ENCODE results near the gene CCDC195. TPM values are rescaled to one million over a fixed set of nuclear protein-coding genes. Genes with fewer than 3 reads are reported as not detected.

The CCDC195 gene
- total and polyA plus RNA-seq, 9 donors: not detected

GRCh38 chr2:224691563-224691962, 24.6 kb downstream of the CCDC195 start:
- H3K36me3 ChIP-seq: no peaks in the 10 kb centered on the region
- H3K27ac ChIP-seq: no peak overlapping the region
- no peak overlapping the region for H3K4me3 ChIP-seq
- TF ChIP-seq, protein P1, sequence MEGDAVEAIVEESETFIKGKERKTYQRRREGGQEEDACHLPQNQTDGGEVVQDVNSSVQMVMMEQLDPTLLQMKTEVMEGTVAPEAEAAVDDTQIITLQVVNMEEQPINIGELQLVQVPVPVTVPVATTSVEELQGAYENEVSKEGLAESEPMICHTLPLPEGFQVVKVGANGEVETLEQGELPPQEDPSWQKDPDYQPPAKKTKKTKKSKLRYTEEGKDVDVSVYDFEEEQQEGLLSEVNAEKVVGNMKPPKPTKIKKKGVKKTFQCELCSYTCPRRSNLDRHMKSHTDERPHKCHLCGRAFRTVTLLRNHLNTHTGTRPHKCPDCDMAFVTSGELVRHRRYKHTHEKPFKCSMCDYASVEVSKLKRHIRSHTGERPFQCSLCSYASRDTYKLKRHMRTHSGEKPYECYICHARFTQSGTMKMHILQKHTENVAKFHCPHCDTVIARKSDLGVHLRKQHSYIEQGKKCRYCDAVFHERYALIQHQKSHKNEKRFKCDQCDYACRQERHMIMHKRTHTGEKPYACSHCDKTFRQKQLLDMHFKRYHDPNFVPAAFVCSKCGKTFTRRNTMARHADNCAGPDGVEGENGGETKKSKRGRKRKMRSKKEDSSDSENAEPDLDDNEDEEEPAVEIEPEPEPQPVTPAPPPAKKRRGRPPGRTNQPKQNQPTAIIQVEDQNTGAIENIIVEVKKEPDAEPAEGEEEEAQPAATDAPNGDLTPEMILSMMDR (IDR thresholded peaks at IDR 0.05): no peak
- TF ChIP-seq EP300 (IDR thresholded peaks at IDR 0.05): no peak
- no peak for TF ChIP-seq POLR2A (IDR thresholded peaks at IDR 0.05)
- no peaks in the 10 kb centered on the region for H3K4me1 ChIP-seq (ENCODE audit: insufficient read depth)
- 6 to 23% (median 14%) methylated on average over 2 of the region's 2 CpGs for WGBS, 3 donors
- no peak for DNase-seq
- no peaks in the 10 kb centered on the region for H3K9me3 ChIP-seq
- intact Hi-C loops (cut with DNase I): no loop called here
- no peaks in the 10 kb centered on the region for H3K27me3 ChIP-seq

DNA sequence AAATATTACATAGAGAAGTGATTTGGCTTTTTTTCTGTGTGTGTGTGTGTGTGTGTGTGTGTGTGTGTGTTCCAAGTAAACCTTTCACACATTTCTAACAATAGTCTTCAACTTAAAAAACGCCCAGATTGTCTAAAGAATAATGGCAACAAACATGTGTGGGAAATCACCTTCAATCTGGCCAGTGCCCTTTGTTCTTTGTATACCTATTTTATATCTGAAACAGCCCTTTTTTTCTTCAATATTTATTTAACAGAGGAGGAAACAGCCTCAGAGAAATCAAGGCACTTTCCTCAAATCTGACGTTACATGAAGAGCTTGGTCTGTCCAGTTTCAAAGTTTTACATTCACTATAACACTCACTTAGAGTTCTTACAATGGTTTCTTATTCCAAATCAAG, 25.3 kb downstream of the CCDC195 start:
- no peaks in the 10 kb centered on the region for H3K4me1 ChIP-seq (ENCODE audit: insufficient read depth)
- TF ChIP-seq POLR2A (IDR thresholded peaks at IDR 0.05): no peak
- TF ChIP-seq EP300 (IDR thresholded peaks at IDR 0.05): no peak
- TF ChIP-seq, protein P1 (IDR thresholded peaks at IDR 0.05): no peak
- WGBS, 3 donors: 53 to 73% (median 70%) methylated on average over 2 of the region's 2 CpGs
- H3K27ac ChIP-seq: no peak overlapping the region
- intact Hi-C loops (cut with DNase I): no loop called here
- no peaks in the 10 kb centered on the region for H3K9me3 ChIP-seq
- no peaks in the 10 kb centered on the region for H3K36me3 ChIP-seq
- DNase-seq: no peak
- no peak overlapping the region for H3K4me3 ChIP-seq
- H3K27me3 ChIP-seq: no peaks in the 10 kb centered on the region

DNA sequence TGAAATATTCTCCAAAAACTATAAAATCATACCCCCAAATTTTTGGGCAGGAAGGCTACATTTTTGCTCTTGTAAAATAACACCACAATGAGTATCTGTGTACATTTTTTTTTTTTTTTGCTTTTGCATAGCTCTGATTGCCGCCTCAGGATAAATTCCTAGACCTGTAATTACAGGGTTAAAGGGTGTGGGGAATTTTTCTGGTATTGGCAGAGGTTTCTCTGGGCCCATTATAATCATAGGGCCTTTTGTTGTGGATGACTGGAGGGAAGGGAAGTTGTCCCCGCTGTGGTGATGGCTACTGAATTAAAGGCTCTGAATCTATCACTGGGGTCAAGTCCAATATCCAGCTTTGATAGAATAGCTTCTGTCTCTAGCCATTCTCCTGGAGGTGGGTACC, 26.6 kb downstream of the CCDC195 start:
- Histone ChIP-seq H3K36me3 (no peaks in the 10 kb centered on the region), H3K4me3 (no peak overlapping the region), H3K4me1 (ENCODE audit: insufficient read depth) (no peaks in the 10 kb centered on the region), H3K9me3 (no peaks in the 10 kb centered on the region), H3K27me3 (no peaks in the 10 kb centered on the region), H3K27ac (no peak overlapping the region)
- intact Hi-C loops (cut with DNase I): no loop called here
- no peak for DNase-seq
- TF ChIP-seq, protein P1 (IDR thresholded peaks at IDR 0.05): no peak
- TF ChIP-seq EP300 (IDR thresholded peaks at IDR 0.05): no peak
- WGBS, 3 donors: 79 to 84% (median 81%) methylated on average over 2 of the region's 2 CpGs

GRCh38 chr2:224688997-224689396, 27.2 kb downstream of the CCDC195 start:
- no peak overlapping the region for H3K27ac ChIP-seq
- H3K27me3 ChIP-seq: no peaks in the 10 kb centered on the region
- H3K9me3 ChIP-seq: no peaks in the 10 kb centered on the region
- DNase-seq: no peak
- no peaks in the 10 kb centered on the region for H3K36me3 ChIP-seq
- intact Hi-C loops (cut with DNase I): no loop called here
- no peaks in the 10 kb centered on the region for H3K4me1 ChIP-seq (ENCODE audit: insufficient read depth)
- no peak overlapping the region for H3K4me3 ChIP-seq
- no peak for TF ChIP-seq POLR2A (IDR thresholded peaks at IDR 0.05)
- TF ChIP-seq EP300 (IDR thresholded peaks at IDR 0.05): no peak
- TF ChIP-seq, protein P1 (IDR thresholded peaks at IDR 0.05): no peak
- 87 to 93% (median 91%) methylated on average over 2 of the region's 2 CpGs for WGBS, 3 donors

DNA sequence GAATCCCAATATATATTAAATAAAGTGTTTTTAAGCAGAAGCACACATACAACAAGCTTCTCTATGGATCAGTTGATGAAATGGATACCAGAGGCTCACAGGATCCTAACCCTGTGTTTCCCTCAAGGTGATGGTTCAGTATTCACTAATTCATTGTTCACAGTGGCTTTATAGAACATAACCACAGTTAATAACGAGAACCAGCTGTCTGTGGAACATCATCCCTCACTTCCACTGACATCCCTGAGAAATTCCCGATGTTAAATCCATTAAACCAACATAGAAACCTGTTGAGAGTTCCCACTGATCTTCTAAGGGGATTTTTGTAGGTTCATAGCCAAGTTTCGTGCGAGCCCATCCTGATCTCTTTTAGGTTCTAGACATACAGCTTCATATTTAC, 29.0 kb downstream of the CCDC195 start:
- no peak for DNase-seq
- 82 to 89% (median 85%) methylated on average over 4 of the region's 4 CpGs for WGBS, 3 donors
- intact Hi-C loops (cut with DNase I): no loop called here
- Histone ChIP-seq H3K4me3 (no peak overlapping the region), H3K27me3 (no peaks in the 10 kb centered on the region), H3K27ac (no peak overlapping the region), H3K9me3 (no peaks in the 10 kb centered on the region), H3K4me1 (ENCODE audit: insufficient read depth) (no peaks in the 10 kb centered on the region), H3K36me3 (no peaks in the 10 kb centered on the region)
- TF ChIP-seq, protein P1 (IDR thresholded peaks at IDR 0.05): no peak
- no peak for TF ChIP-seq POLR2A (IDR thresholded peaks at IDR 0.05)
- TF ChIP-seq EP300 (IDR thresholded peaks at IDR 0.05): no peak

Measured in ovary (tissue), 9 donors.